H9 (cell line): ENCODE results near the gene ABHD5. TPM values are rescaled to one million over a fixed set of nuclear protein-coding genes. Genes with fewer than 3 reads are reported as not detected.

Experiments used
- DNase-seq: peaks from one replicate; pipeline ENCODE4 v3.0.0-alpha.2; 2017
- H2AFZ ChIP-seq: one replicate; pipeline ENCODE4 v1.6.1; 2013; ENCODE audit warnings: mild to moderate bottlenecking, low read length, control low read depth, moderate library complexity
- H2AK5ac ChIP-seq: 2 replicates; pipeline ENCODE4 v1.6.1; 2013; ENCODE audit warnings: low read length, control low read depth, mixed read lengths; ENCODE audit not compliant: insufficient read length
- H2BK120ac ChIP-seq: one replicate; pipeline ENCODE4 v1.6.1; 2013; ENCODE audit warnings: low read depth, mild to moderate bottlenecking, low read length, control low read depth, inconsistent platforms; ENCODE audit not compliant: poor library complexity, severe bottlenecking
- H2BK12ac ChIP-seq: 2 replicates; pipeline ENCODE4 v1.6.1; 2013; ENCODE audit warnings: low read length, control low read depth, mixed read lengths, low read depth; ENCODE audit not compliant: insufficient read length
- H2BK15ac ChIP-seq: 2 replicates; pipeline ENCODE4 v1.6.1; 2013; ENCODE audit warnings: low read depth, low read length, control low read depth
- H2BK20ac ChIP-seq: one replicate; pipeline ENCODE4 v1.6.1; 2013; ENCODE audit warnings: low read depth, mild to moderate bottlenecking, low read length, control low read depth, inconsistent platforms; ENCODE audit not compliant: poor library complexity, severe bottlenecking
- H2BK5ac ChIP-seq: 2 replicates; pipeline ENCODE4 v1.6.1; 2013; ENCODE audit warnings: low read length, control low read depth, mixed read lengths; ENCODE audit not compliant: insufficient read length
- H3K14ac ChIP-seq: 2 replicates; pipeline ENCODE4 v1.6.1; 2013; ENCODE audit warnings: low read length, control low read depth; ENCODE audit not compliant: insufficient read depth
- H3K18ac ChIP-seq: 2 replicates; pipeline ENCODE4 v1.6.1; 2013; ENCODE audit warnings: low read depth, mild to moderate bottlenecking, mixed read lengths, low read length, control low read depth; ENCODE audit not compliant: insufficient read length
- H3K23ac ChIP-seq: 2 replicates; pipeline ENCODE4 v1.6.1; 2013; ENCODE audit warnings: low read length, control low read depth, mixed read lengths, low read depth; ENCODE audit not compliant: insufficient read length
- H3K23me2 ChIP-seq: 2 replicates; pipeline ENCODE4 v1.6.1; 2013; ENCODE audit warnings: low read depth, mild to moderate bottlenecking, mixed read lengths, low read length, control low read depth; ENCODE audit not compliant: insufficient read length, poor library complexity, severe bottlenecking
- H3K27ac ChIP-seq: 2 replicates; pipeline ENCODE4 v1.5.1; 2013; ENCODE audit warnings: low read length, control low read depth, mixed read lengths, low read depth; ENCODE audit not compliant: insufficient read length
- H3K27me3 ChIP-seq: 2 replicates; pipeline ENCODE4 v1.6.1; 2013; ENCODE audit warnings: low read length, control low read depth, inconsistent platforms; ENCODE audit not compliant: insufficient read depth
- H3K4ac ChIP-seq: 2 replicates; pipeline ENCODE4 v1.6.1; 2013; ENCODE audit warnings: low read depth, mild to moderate bottlenecking, control low read depth, inconsistent platforms, low read length, moderate library complexity
- H3K4me1 ChIP-seq: 2 replicates; pipeline ENCODE4 v1.6.1; 2013; ENCODE audit warnings: low read length, control low read depth, inconsistent platforms; ENCODE audit not compliant: insufficient read depth
- H3K4me2 ChIP-seq: 2 replicates; pipeline ENCODE4 v1.6.1; 2013; ENCODE audit warnings: low read length, control low read depth, mixed read lengths; ENCODE audit not compliant: insufficient read length, insufficient read depth
- H3K56ac ChIP-seq: 2 replicates; pipeline ENCODE4 v1.6.1; 2013; ENCODE audit warnings: low read depth, mild to moderate bottlenecking, mixed read lengths, low read length, control low read depth; ENCODE audit not compliant: insufficient read length
- H3K79me1 ChIP-seq: 2 replicates; pipeline ENCODE4 v1.6.1; 2013; ENCODE audit warnings: low read depth, mild to moderate bottlenecking, moderate library complexity, low read length, control low read depth, inconsistent platforms; ENCODE audit not compliant: insufficient read depth, poor library complexity, severe bottlenecking
- H3K79me2 ChIP-seq: 2 replicates; pipeline ENCODE4 v1.6.1; 2013; ENCODE audit warnings: low read length, control low read depth, inconsistent platforms; ENCODE audit not compliant: insufficient read depth
- H3K9ac ChIP-seq: 2 replicates; pipeline ENCODE4 v1.6.1; 2013; ENCODE audit warnings: low read length, control low read depth, mixed read lengths; ENCODE audit not compliant: insufficient read length; ENCODE audit errors: extremely low read depth
- H3K9me3 ChIP-seq: one replicate; pipeline ENCODE4 v1.6.1; 2013; ENCODE audit warnings: low read depth, low read length, inconsistent platforms; ENCODE audit not compliant: control insufficient read depth
- H3T11ph ChIP-seq: one replicate; pipeline ENCODE4 v1.6.1; 2013; ENCODE audit warnings: mild to moderate bottlenecking, low read length, control low read depth, inconsistent platforms
- H4K20me1 ChIP-seq: one replicate; pipeline ENCODE4 v1.6.1; 2013; ENCODE audit not compliant: control insufficient read depth, insufficient read length, insufficient read depth
- H4K5ac ChIP-seq: 2 replicates; pipeline ENCODE4 v1.6.1; 2013; ENCODE audit warnings: low read depth, mild to moderate bottlenecking, mixed read lengths, low read length, control low read depth; ENCODE audit not compliant: insufficient read length
- H4K8ac ChIP-seq: replicated peaks from 2 replicates; pipeline ENCODE4 v1.6.1; 2013; ENCODE audit warnings: low read length, control low read depth, mixed read lengths, low read depth; ENCODE audit not compliant: insufficient read length
- H4K91ac ChIP-seq: 2 replicates; pipeline ENCODE4 v1.6.1; 2013; ENCODE audit warnings: low read depth, mild to moderate bottlenecking, moderate library complexity, mixed read lengths, low read length, control low read depth; ENCODE audit not compliant: insufficient read length
- H3K27ac Mint-ChIP-seq, 3 experiments: 2 replicates in 2 of 3; 3 replicates in 1 of 3; pipeline ENCODE4 v1.8.0; 2020 to 2021; ENCODE audit warnings: mixed read lengths in 3 of 3, mild to moderate bottlenecking in 1 of 3, moderate library complexity in 1 of 3
- H3K27me3 Mint-ChIP-seq: 2 replicates; pipeline ENCODE4 v1.8.0; 2021; ENCODE audit warnings: low read depth, mild to moderate bottlenecking, moderate library complexity, mixed read lengths
- H3K36me3 Mint-ChIP-seq, 3 experiments: 2 replicates in 2 of 3; 3 replicates in 1 of 3; pipeline ENCODE4 v1.8.0; 2020 to 2021; ENCODE audit warnings: low read depth in 3 of 3, mixed read lengths in 3 of 3; ENCODE audit not compliant: insufficient read depth in 1 of 3
- H3K4me1 Mint-ChIP-seq, 2 experiments: 2 replicates each; pipeline ENCODE4 v1.8.0; 2020; ENCODE audit warnings: mixed read lengths in 2 of 2
- H3K4me3 Mint-ChIP-seq, 2 experiments: 2 replicates in 1 of 2; 3 replicates in 1 of 2; pipeline ENCODE4 v1.8.0; 2020 to 2021; ENCODE audit warnings: mild to moderate bottlenecking in 2 of 2, mixed read lengths in 2 of 2, moderate library complexity in 1 of 2
- H3K9me3 Mint-ChIP-seq, 2 experiments: 2 replicates in 1 of 2; 3 replicates in 1 of 2; pipeline ENCODE4 v1.8.0; 2020; ENCODE audit warnings: mild to moderate bottlenecking in 2 of 2, mixed read lengths in 2 of 2, moderate library complexity in 1 of 2
- WGBS: extraction: QIAGEN DNeasy Blood & Tissue Kit; methylation state at CpG from one replicate; pipeline ENCODE4 v1.1.7; 2013; ENCODE audit warnings: missing lambda C conversion rate, low lambda C conversion rate, mixed read lengths; ENCODE audit not compliant: insufficient read length; ENCODE audit errors: extremely low coverage; 5-methylcytosine and 5-hydroxymethylcytosine counted together
- total RNA-seq: library from RNA; stranded (reverse); gene quantifications from 2 replicates; pipeline ENCODE4 v1.2.1, GENCODE V29; 2021
- TF ChIP-seq, protein P1 (sequence below): fragments of 200-600 bp; sonication (generic); conservative IDR thresholded peaks from 3 replicates; pipeline ENCODE4 v1.8.0; 2021; ENCODE audit warnings: antibody characterized with exemption, mild to moderate bottlenecking

ABHD5 gene
- total RNA-seq, 1 experiment from 2014 or later, result 13.1 TPM

DNA sequence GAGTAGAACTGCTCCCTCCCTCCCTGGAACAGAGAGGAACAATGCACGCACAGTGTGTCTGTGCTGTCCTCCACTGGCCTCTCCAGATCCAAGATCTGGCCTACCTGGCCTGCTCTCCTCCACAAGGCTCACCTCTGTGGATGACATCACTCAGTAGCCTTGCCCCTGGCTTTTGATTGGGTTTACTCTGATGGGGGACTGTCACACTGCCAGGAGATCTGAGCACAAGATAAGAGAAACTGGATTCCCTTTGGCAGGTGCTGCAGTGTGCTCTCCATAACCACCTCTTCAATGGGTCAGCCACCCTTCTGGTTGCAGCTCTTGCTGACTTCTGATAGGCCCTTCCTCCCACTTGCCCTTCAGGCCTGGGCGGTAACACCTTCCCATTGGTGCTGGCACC is 46.3 kb upstream of the ABHD5 start:
- peak overlapping the region in 2 of 3 experiments; percentile 40 to 43; a peak in 2 of 7 replicates for H3K27ac Mint-ChIP-seq
- H3K36me3 Mint-ChIP-seq, result no peaks in the 10 kb centered on the region; a peak in 1 of 7 replicates
- H2BK5ac ChIP-seq, result no peak overlapping the region
- H3K9ac ChIP-seq, result no peak overlapping the region
- H2BK12ac ChIP-seq, result no peak overlapping the region
- no peak overlapping the region for H4K5ac ChIP-seq
- no peak overlapping the region for H2BK20ac ChIP-seq
- H2AK5ac ChIP-seq, result no peak overlapping the region
- H4K91ac ChIP-seq, result no peak overlapping the region
- no peak for DNase-seq
- H4K8ac ChIP-seq, result no peak overlapping the region
- no peak overlapping the region for H3K4me3 Mint-ChIP-seq
- no peak overlapping the region for H2BK120ac ChIP-seq
- WGBS, result no CpG with 5 or more reads among the region's 2 CpGs
- H2AFZ ChIP-seq, result no peak overlapping the region
- no peaks in the 10 kb centered on the region; the same call in 1 of the 2 replicates for H3K4me1 ChIP-seq
- no peak overlapping the region; the same call in 1 of the 2 replicates for H3K14ac ChIP-seq
- H3K4me1 Mint-ChIP-seq, result peaks cover 20 to 27% of the 10 kb centered on the region in 2 experiments
- no peaks in the 10 kb centered on the region for H4K20me1 ChIP-seq
- H2BK15ac ChIP-seq, result no peak overlapping the region
- no peaks in the 10 kb centered on the region for H3K9me3 ChIP-seq
- no peak overlapping the region for H3K18ac ChIP-seq
- H3K4ac ChIP-seq, result no peak overlapping the region
- H3K79me1 ChIP-seq, result no peaks in the 10 kb centered on the region
- no peak overlapping the region for H3T11ph ChIP-seq
- no peak overlapping the region for H3K56ac ChIP-seq
- H3K27ac ChIP-seq, result no peak overlapping the region
- TF ChIP-seq, protein P1, sequence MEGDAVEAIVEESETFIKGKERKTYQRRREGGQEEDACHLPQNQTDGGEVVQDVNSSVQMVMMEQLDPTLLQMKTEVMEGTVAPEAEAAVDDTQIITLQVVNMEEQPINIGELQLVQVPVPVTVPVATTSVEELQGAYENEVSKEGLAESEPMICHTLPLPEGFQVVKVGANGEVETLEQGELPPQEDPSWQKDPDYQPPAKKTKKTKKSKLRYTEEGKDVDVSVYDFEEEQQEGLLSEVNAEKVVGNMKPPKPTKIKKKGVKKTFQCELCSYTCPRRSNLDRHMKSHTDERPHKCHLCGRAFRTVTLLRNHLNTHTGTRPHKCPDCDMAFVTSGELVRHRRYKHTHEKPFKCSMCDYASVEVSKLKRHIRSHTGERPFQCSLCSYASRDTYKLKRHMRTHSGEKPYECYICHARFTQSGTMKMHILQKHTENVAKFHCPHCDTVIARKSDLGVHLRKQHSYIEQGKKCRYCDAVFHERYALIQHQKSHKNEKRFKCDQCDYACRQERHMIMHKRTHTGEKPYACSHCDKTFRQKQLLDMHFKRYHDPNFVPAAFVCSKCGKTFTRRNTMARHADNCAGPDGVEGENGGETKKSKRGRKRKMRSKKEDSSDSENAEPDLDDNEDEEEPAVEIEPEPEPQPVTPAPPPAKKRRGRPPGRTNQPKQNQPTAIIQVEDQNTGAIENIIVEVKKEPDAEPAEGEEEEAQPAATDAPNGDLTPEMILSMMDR, result no peak
- no peaks in the 10 kb centered on the region for H3K27me3 Mint-ChIP-seq
- no peak overlapping the region for H3K23ac ChIP-seq
- no peaks in the 10 kb centered on the region for H3K9me3 Mint-ChIP-seq
- no peaks in the 10 kb centered on the region for H3K79me2 ChIP-seq
- H3K23me2 ChIP-seq, result no peaks in the 10 kb centered on the region
- no peaks in the 10 kb centered on the region for H3K27me3 ChIP-seq
- no peak overlapping the region for H3K4me2 ChIP-seq
